HEK293 (cell line): Measurements from ENCODE around the gene PCSK2.

Experiments
- CTCF ChIA-PET: fragments of 350-600 bp; formaldehyde crosslinking; extraction: SDS; loops from one replicate; lab custom pipeline; 2021; ENCODE audit warnings: antibody characterized with exemption; lab: Yijun Ruan, JAX
- POLR2A ChIA-PET: fragments of 300-600 bp; formaldehyde crosslinking; extraction: SDS; loops from one replicate; lab custom pipeline; 2020; ENCODE audit warnings: antibody characterized with exemption, inconsistent platforms; lab: Yijun Ruan, JAX
- H3K27ac ChIP-seq: fragments of 200-500 bp; sonication (Bioruptor generic); 2 replicates; pipeline ENCODE4 v1.5.1; 2014; ENCODE audit warnings: low read depth, low read length, control low read depth, inconsistent platforms; ENCODE audit errors: extremely low read depth
- H3K36me3 ChIP-seq, 2 experiments: fragments of 200-500 bp in 1 of 2; sonication (Bioruptor generic) in 1 of 2; 1 replicate in 1 of 2; 2 replicates in 1 of 2; pipeline ENCODE4 v1.5.1; 2014 to 2017; ENCODE audit warnings: inconsistent platforms in 2 of 2, low read length in 2 of 2; ENCODE audit not compliant: control insufficient read depth in 2 of 2, insufficient read depth in 1 of 2
- H3K4me1 ChIP-seq: fragments of 200-500 bp; sonication (Bioruptor generic); 2 replicates; pipeline ENCODE4 v1.5.1; 2014; ENCODE audit warnings: mild to moderate bottlenecking, low read length, inconsistent platforms; ENCODE audit not compliant: control insufficient read depth, insufficient read depth
- H3K4me3 ChIP-seq: 2 replicates; pipeline ENCODE4 v1.5.1; 2011; ENCODE audit warnings: low read depth, mild to moderate bottlenecking, control low read depth, low read length, moderate library complexity
- H3K9me3 ChIP-seq: fragments of 200-500 bp; sonication (Bioruptor generic); 2 replicates; pipeline ENCODE4 v1.5.1; 2014; ENCODE audit warnings: low read depth, low read length, inconsistent platforms; ENCODE audit not compliant: control insufficient read depth, insufficient read depth
- EGR2 ChIP-seq: fragments of 450-650 bp; formaldehyde crosslinking; IDR thresholded peaks from 2 replicates; pipeline ENCODE4 v1.5.1; 2016; ENCODE audit warnings: low read depth, missing biosample characterization, missing genetic modification characterization
- SP2 ChIP-seq: fragments of 450-650 bp; formaldehyde crosslinking; IDR thresholded peaks from 2 replicates; pipeline ENCODE4 v1.5.1; 2016; ENCODE audit warnings: missing biosample characterization, missing genetic modification characterization
- ZBTB11 ChIP-seq: fragments of 450-650 bp; formaldehyde crosslinking; conservative IDR thresholded peaks from 2 replicates; pipeline ENCODE4 v1.5.1; 2016; ENCODE audit warnings: low read depth, missing biosample characterization, missing genetic modification characterization
- ZFHX2 ChIP-seq: fragments of 450-650 bp; formaldehyde crosslinking; conservative IDR thresholded peaks from 2 replicates; pipeline ENCODE4 v1.5.1; 2016; ENCODE audit warnings: missing biosample characterization, missing genetic modification characterization
- ZNF169 ChIP-seq: fragments of 450-650 bp; formaldehyde crosslinking; IDR thresholded peaks from 2 replicates; pipeline ENCODE4 v1.5.1; 2016; ENCODE audit warnings: missing biosample characterization, missing genetic modification characterization
- ZNF174 ChIP-seq: fragments of 450-650 bp; formaldehyde crosslinking; IDR thresholded peaks from 2 replicates; pipeline ENCODE4 v1.5.0; 2017; ENCODE audit warnings: missing biosample characterization, mild to moderate bottlenecking, missing genetic modification characterization
- ZNF514 ChIP-seq: fragments of 450-650 bp; formaldehyde crosslinking; IDR thresholded peaks from 2 replicates; pipeline ENCODE4 v1.5.1; 2016; ENCODE audit warnings: missing biosample characterization, missing genetic modification characterization
- ZNF529 ChIP-seq: fragments of 450-650 bp; formaldehyde crosslinking; IDR thresholded peaks from 2 replicates; pipeline ENCODE4 v1.5.1; 2017; ENCODE audit warnings: missing genetic modification characterization, missing biosample characterization; ENCODE audit not compliant: insufficient replicate concordance
- ZNF560 ChIP-seq: fragments of 450-650 bp; formaldehyde crosslinking; IDR thresholded peaks from 2 replicates; pipeline ENCODE4 v1.5.1; 2017; ENCODE audit warnings: missing biosample characterization, missing genetic modification characterization, borderline replicate concordance
- ZNF561 ChIP-seq: fragments of 450-650 bp; IDR thresholded peaks from 2 replicates; pipeline ENCODE4 v1.5.1; 2018; ENCODE audit warnings: missing biosample characterization, missing genetic modification characterization, borderline replicate concordance
- ZNF660 ChIP-seq: fragments of 450-650 bp; IDR thresholded peaks from 2 replicates; pipeline ENCODE4 v1.5.1; 2018; ENCODE audit warnings: missing biosample characterization, mild to moderate bottlenecking, missing genetic modification characterization
- ZNF677 ChIP-seq: fragments of 450-650 bp; IDR thresholded peaks from 2 replicates; pipeline ENCODE4 v1.5.0; 2018; ENCODE audit warnings: missing biosample characterization, mild to moderate bottlenecking, missing genetic modification characterization, moderate library complexity
- ZNF768 ChIP-seq: fragments of 450-650 bp; formaldehyde crosslinking; IDR thresholded peaks from 2 replicates; pipeline ENCODE4 v1.5.1; 2018; ENCODE audit warnings: missing biosample characterization, mild to moderate bottlenecking, missing genetic modification characterization
- ZSCAN23 ChIP-seq: fragments of 450-650 bp; formaldehyde crosslinking; IDR thresholded peaks from 2 replicates; pipeline ENCODE4 v1.5.1; 2016; ENCODE audit warnings: missing biosample characterization, missing genetic modification characterization
- ZSCAN30 ChIP-seq: fragments of 450-650 bp; IDR thresholded peaks from 2 replicates; pipeline ENCODE4 v1.5.1; 2018; ENCODE audit warnings: missing biosample characterization, mild to moderate bottlenecking, missing genetic modification characterization, moderate library complexity
- TF ChIP-seq, protein P1 (sequence below): fragments of 450-650 bp; formaldehyde crosslinking; IDR thresholded peaks from 2 replicates; pipeline ENCODE4 v1.5.1; 2017; ENCODE audit warnings: missing biosample characterization, mild to moderate bottlenecking, missing genetic modification characterization, moderate library complexity

Gene PCSK2

DNA sequence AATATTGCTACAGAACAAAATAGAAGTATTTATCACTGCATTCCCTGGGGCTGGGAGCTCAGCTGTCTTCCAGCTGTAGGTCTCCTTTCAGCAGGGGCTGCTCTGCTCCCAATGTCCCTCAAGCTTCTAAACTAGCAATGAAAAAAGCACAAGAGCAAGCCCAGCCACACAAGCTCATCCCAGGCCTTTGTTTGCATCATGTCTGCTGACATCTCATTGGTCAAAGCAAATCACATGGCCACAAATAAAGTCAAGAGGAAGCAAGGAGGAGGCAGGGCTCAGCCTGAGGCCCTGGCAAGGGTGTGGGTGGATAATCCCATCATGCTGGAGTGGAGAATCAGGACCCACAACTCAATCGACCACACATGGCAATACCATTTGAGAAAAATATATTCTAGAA lies 306.6 kb downstream of the PCSK2 start:
- no peaks in the 10 kb centered on the region for H3K36me3 ChIP-seq
- no peaks in the 10 kb centered on the region for H3K9me3 ChIP-seq
- TF ChIP-seq, protein P1, sequence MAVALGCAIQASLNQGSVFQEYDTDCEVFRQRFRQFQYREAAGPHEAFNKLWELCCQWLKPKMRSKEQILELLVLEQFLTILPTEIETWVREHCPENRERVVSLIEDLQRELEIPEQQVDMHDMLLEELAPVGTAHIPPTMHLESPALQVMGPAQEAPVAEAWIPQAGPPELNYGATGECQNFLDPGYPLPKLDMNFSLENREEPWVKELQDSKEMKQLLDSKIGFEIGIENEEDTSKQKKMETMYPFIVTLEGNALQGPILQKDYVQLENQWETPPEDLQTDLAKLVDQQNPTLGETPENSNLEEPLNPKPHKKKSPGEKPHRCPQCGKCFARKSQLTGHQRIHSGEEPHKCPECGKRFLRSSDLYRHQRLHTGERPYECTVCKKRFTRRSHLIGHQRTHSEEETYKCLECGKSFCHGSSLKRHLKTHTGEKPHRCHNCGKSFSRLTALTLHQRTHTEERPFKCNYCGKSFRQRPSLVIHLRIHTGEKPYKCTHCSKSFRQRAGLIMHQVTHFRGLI (tag by site-specific recombination): peak; percentile 81; the same call in 1 of the 2 replicates
- TF ChIP-seq EGR2: peak; percentile 27; the same call in 1 of the 2 replicates
- 0 out of 2 replicates have a peak, but pooled peaks have one; percentile 21 for TF ChIP-seq ZFHX2 (tag by site-specific recombination)
- no peak for TF ChIP-seq ZNF169 (tag by site-specific recombination)
- TF ChIP-seq SP2 (tag by site-specific recombination): peak; percentile 39
- TF ChIP-seq, all 188 proteins: peak for 4
- Histone ChIP-seq H3K27ac (no peak overlapping the region), H3K4me1 (peaks cover 6% of the 10 kb centered on the region), H3K4me3 (no peak overlapping the region)
- POLR2A ChIA-PET: interaction anchor here (0.6 to 1.5 kb wide), 3 partner anchors 36 to 75 kb away, joined by 4 to 7 read pairs (median 5); partner anchors contain the start of gene DSTN
- CTCF ChIA-PET: interaction anchor here (0.7 to 1.4 kb wide), 5 partner anchors 9 to 83 kb away, joined by 3 to 11 read pairs (median 3); no protein-coding TSS in a partner anchor

DNA sequence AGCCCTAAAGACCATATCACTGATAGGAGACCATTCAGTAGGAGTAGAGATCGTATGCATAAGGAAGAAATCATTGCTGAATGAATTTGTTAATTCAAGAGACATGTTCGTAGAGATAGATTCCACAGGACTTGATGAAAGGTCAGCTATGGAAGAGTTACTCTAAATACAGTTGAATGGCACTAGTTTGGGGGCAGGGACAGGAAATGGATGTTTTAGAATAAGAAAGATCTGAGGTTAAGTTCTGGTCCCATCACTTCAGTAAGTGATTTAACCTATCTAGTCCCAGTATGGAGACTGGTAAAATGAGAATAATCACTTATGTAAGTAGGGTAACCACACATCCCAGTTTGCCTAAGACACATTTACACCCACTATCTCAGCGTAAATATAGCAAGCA lies 307.2 kb downstream of the PCSK2 start:
- Histone ChIP-seq H3K36me3 (no peaks in the 10 kb centered on the region), H3K27ac (no peak overlapping the region), H3K4me3 (no peak overlapping the region), H3K9me3 (no peaks in the 10 kb centered on the region), H3K4me1 (peaks cover 6% of the 10 kb centered on the region)
- CTCF ChIA-PET: interaction anchor here (1.4 kb wide), 1 partner anchor 29 kb away, joined by 11 read pairs; no protein-coding TSS in a partner anchor
- POLR2A ChIA-PET: no interaction called here
- TF ChIP-seq ZBTB11 (no peak), ZNF560 (no peak), ZSCAN23 (tag by site-specific recombination) (no peak), ZNF514 (tag by site-specific recombination) (no peak), ZNF660 (no peak), ZSCAN30 (tag by site-specific recombination) (no peak), ZNF529 (no peak), ZNF677 (no peak), ZNF174 (tag by site-specific recombination) (no peak), ZNF768 (tag by site-specific recombination) (no peak), ZNF561 (no peak)
